HL-60/S4 treated with retinoic acid at 250 ng/mL for 4 days and 3 days (cell line): ENCODE measurements around the gene EBF3.

Source experiments
- in situ Hi-C: fragments of 300-500 bp; cut with MboI; formaldehyde crosslinking; loops from 2 replicates; pipeline ENCODE4 v1.7.0; 2022; ENCODE audit warnings: low sequenced_read_pairs

Gene EBF3

GRCh38 chr10:129809431-129809830 is 154.6 kb downstream of the EBF3 start:
- in situ Hi-C loops: no loop called here

DNA sequence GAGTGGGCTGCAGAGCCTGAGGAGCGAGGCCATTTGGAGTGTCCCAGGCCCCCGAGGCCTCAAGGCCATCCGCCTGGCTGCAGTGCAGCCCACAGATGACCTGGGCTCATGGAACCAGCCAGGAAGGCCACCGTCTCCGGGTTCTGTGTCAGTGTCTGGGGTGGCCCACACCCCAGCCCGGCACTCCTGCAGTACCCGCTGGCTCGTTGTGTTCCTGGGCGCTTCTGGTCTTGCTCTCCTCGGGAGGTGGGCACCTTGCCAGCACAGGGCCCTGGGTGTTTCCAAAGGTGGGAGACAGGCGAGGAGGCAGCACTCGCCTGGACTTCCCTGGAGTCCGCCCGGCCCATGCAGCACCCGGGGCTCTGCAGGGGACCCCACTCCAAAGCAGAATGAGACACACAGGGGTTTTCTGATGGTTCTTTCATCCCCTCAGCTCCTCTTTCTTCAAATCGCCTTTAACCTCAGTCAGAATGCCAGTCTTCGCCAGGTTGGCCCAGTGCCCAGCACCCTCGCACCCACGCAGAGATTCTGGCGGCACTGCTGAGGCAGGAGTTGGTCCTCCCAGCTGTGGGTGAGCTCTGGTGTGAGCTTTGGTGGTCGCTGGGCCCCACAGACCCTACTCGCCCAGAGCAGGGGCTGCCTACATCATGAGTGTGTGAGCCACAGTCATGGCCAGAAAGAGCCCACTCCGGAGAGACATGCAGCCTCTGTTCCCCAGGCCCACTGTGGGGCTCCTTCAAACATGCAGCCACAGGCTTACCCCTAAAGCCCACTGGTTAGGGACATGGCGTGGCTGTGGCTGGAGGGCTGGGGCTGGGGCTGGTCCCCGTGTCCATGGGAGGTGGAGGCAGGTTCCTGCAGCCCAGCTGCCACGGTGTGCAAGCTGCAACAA is 155.7 kb downstream of the EBF3 start:
- in situ Hi-C loops: no loop called here

DNA sequence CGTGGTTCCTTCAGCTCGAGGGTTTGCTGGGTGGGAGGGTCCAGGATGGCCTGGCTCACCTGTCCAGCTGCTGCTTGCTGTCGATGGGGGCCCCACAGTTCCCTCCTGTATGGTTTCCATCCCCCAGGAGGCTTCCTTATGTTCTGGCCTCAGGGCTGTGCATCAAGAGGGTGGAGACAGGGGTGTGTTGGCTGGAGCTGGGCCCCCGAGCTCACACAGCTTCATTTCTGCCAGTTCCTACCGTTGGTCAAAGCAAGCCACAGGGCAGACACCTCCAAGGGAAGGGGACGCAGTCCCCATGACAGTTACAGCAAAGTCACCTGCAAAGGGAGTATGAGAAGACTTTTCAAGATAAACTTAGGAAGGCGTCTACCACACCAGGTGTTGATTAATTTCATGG is 156.9 kb downstream of the EBF3 start:
- in situ Hi-C loops: no loop called here

GRCh38 chr10:129800796-129801340 is 163.2 kb downstream of the EBF3 start:
- in situ Hi-C loops: no loop called here

DNA sequence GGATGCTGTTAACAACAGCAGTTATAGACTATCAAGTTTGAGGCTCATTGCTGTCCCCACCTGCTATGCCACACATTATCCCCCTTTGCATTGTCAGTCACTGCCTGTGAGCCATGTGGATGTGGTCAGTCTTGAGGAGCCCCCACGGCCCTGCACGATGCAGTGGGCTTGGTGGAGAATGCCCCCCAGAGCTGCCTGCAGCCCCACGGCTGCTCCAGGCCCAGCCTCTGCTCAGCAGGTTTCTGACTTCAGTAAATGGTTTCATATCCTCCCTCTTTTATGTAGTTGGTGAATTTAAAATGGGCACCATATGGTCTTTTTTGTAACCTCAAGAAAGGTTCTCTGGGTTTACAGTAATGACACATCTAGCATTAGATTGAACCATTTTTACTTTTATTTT is 164.1 kb downstream of the EBF3 start:
- in situ Hi-C loops: no loop called here

DNA sequence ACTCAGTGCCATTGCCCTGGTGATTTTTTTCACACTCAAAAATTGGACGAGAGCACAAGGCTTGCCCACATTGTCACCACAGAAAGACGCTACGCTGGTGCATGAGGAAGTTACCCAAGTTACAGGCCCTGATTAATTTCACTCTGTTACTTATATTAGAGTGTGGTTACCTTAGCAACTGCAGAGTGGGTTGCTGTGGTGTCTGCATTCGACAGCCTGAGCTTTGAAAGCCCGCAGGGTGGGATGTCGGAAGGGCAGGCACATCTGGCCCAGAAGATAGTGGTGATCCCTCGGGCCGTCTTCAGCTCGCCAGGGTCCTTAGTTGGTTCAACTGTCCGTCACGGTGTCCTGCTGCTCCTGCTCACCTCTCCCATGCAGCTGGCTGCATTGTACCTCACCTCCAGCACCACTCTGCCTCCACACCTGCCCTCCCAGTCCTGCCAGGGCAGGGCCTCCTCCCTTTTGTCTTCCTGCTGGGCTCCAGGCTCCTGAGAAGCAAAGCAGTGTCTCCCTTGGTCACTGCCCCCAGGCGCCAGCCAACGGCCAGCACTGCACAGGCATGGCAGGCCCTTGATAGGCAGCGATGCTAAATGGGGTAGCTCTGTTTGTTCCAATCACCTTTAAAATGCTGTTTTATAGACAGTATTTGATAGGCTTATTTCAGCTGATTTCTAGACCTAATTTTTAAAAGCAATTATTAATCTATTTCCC is 167.2 kb downstream of the EBF3 start:
- in situ Hi-C loops: no loop called here

GRCh38 chr10:129793996-129794395 is 170.1 kb downstream of the EBF3 start:
- in situ Hi-C loops: no loop called here

GRCh38 chr10:129793479-129793878 is 170.6 kb downstream of the EBF3 start:
- in situ Hi-C loops: no loop called here

DNA sequence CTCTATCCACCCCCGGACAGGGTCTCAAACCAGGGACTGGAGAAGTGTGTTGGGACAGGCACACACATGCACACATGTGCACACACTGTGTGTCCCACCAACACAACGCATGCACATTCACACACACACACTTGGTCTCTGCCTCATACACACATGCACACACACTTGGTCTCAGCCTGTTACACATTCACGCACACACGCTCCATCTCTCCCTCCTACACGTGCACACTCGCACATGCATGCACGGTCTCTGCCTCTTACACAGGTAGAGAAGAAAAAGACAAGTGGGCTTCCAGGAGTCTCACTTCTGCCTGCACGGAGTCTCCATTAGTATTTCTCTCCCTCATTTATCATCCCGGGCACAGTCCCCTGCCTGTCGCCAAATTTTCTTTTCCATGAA is 171.2 kb downstream of the EBF3 start:
- in situ Hi-C loops: no loop called here

GRCh38 chr10:129792141-129792540 is 171.9 kb downstream of the EBF3 start:
- in situ Hi-C loops: no loop called here

GRCh38 chr10:129790715-129791446 is 173.2 kb downstream of the EBF3 start:
- in situ Hi-C loops: no loop called here

DNA sequence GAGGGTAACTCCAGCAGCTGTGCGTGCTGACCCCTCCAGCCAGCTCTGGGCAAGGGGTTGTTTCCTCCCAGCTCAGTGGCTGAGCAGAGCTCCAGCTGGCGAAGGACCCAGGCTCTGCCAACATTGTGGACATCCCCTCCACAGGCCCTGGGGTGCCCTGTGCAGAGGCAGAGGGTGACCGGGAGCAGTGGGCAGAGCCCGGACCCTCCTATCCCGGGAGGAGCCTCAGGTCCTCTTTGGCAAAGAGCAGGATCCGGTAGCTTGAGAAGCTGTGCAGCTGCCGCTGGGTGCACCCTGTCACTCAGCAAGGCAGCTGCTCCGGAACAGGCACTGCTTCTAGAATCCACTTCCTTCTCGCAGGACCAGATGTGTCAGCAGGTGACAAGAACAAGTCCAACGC is 175.9 kb downstream of the EBF3 start:
- in situ Hi-C loops: no loop called here

GRCh38 chr10:129787557-129787956 is 176.5 kb downstream of the EBF3 start:
- in situ Hi-C loops: no loop called here

GRCh38 chr10:129786216-129786615 is 177.9 kb downstream of the EBF3 start:
- in situ Hi-C loops: no loop called here

GRCh38 chr10:129785536-129785981 is 178.5 kb downstream of the EBF3 start:
- in situ Hi-C loops: no loop called here
